Gastrocnemius medialis (tissue), 4 donors: ENCODE results near the gene RPUSD3. TPM values are rescaled to one million over a fixed set of nuclear protein-coding genes. Genes with fewer than 3 reads are reported as not detected.

Experiments used
- ATAC-seq, 2 donors: fragments of 150-250 bp; one replicate each; pipeline ENCODE4 v1.9.1; 2016
- DNase-seq, 2 donors: peaks; one replicate each; pipeline ENCODE4 v3.0.0-alpha.2; 2019
- H3K27ac ChIP-seq, 4 donors: fragments of 200-600 bp; sonication (generic); 1 replicate in 1 of 4; 2 replicates in 3 of 4; pipeline ENCODE4 v1.5.1; 2016 to 2018; ENCODE audit warnings: mild to moderate bottlenecking in 2 of 4, moderate library complexity in 1 of 4
- H3K27me3 ChIP-seq, 3 donors: fragments of 200-600 bp; sonication (generic) in 2 of 3; 1 replicate in 1 of 3; 2 replicates in 2 of 3; pipeline versions ENCODE4 v1.5.1 to v1.6.0; 2016 to 2019; ENCODE audit warnings: mild to moderate bottlenecking in 1 of 3, moderate library complexity in 1 of 3
- H3K36me3 ChIP-seq, 2 donors: fragments of 200-600 bp; sonication (generic) in 1 of 2; one replicate each; pipeline ENCODE4 v1.5.1; 2017 to 2018
- H3K4me1 ChIP-seq, 2 donors: fragments of 200-600 bp; sonication (generic) in 1 of 2; one replicate each; pipeline ENCODE4 v1.5.1; 2016 to 2017; ENCODE audit warnings: mild to moderate bottlenecking in 2 of 2
- H3K4me3 ChIP-seq, 4 donors: fragments of 200-600 bp; sonication (generic) in 3 of 4; 1 replicate in 1 of 4; 2 replicates in 3 of 4; pipeline ENCODE4 v1.5.1; 2016 to 2019; ENCODE audit warnings: mild to moderate bottlenecking in 2 of 4
- H3K9me3 ChIP-seq, 3 donors: fragments of 200-600 bp; sonication (generic) in 2 of 3; 1 replicate in 1 of 3; 2 replicates in 2 of 3; pipeline ENCODE4 v1.5.1; 2016 to 2019
- CTCF ChIP-seq, 5 experiments: fragments of 450-650 bp in 3 of 5; fragments of 200-600 bp in 2 of 5; sonication (generic) in 2 of 5; IDR thresholded peaks in 4 of 5; conservative IDR thresholded peaks in 1 of 5; 1 replicate in 4 of 5; 2 replicates in 1 of 5; pipeline ENCODE4 v1.5.1; 2016 to 2019; ENCODE audit warnings: antibody characterized with exemption in 5 of 5, mild to moderate bottlenecking in 3 of 5, moderate library complexity in 3 of 5
- POLR2A ChIP-seq, 2 donors: fragments of 450-650 bp; IDR thresholded peaks; one replicate each; pipeline ENCODE4 v1.6.1; 2017; ENCODE audit warnings: antibody characterized with exemption in 2 of 2, mild to moderate bottlenecking in 2 of 2, moderate library complexity in 2 of 2
- in situ Hi-C, 4 donors: fragments of 200-750 bp; cut with MboI; loops; one replicate each; pipeline versions ENCODE4 v1.15.0 to v1.8.0; 2017; ENCODE audit warnings: low sequenced_read_pairs in 4 of 4
- intact Hi-C: fragments of 100-400 bp; cut with DNase I; formaldehyde crosslinking; loops from one replicate; pipeline ENCODE4 v1.15.1; 2023; ENCODE audit warnings: low total_unique reads
- total RNA-seq, 4 donors: library from RNA; depleted of rRNA; stranded (reverse); fragments of >200 nt; gene quantifications; one replicate each; pipeline versions ENCODE4 v1.1.0 to v1.2.3, GENCODE V29; 2016

Gene RPUSD3
- total RNA-seq, 4 donors from 2014 or later, result 72.7 to 96.7 (median 75.5) TPM

- Histone ChIP-seq H3K9me3 (no peaks in the 10 kb centered on the region), H3K27me3 (no peaks in the 10 kb centered on the region), H3K36me3 (no peaks in the 10 kb centered on the region), H3K4me1 (no peaks in the 10 kb centered on the region), H3K4me3 (no peak overlapping the region), H3K27ac (peak overlapping the region in 2 of 4 donors; percentile 41 to 57)
- ATAC-seq (no peak), DNase-seq (no peak)
- intact Hi-C loops (no loop called here), in situ Hi-C loops (no loop called here)
- TF ChIP-seq POLR2A (IDR thresholded peaks at IDR 0.05) (no peak), CTCF (IDR thresholded peaks at IDR 0.05 in 4 of 5, conservative IDR thresholded peaks at IDR 0.05 in 1 of 5) (no peak)
These were observed 40.1 kb upstream of the RPUSD3 start for GRCh38 chr3:9883706-9884554.

GRCh38 chr3:9881441-9881840 is 37.6 kb upstream of the RPUSD3 start:
- in situ Hi-C loops, result no loop called here
- H3K27ac ChIP-seq, result no peak overlapping the region
- no peak overlapping the region for H3K4me3 ChIP-seq

GRCh38 chr3:9879830-9880549 is 36.2 kb upstream of the RPUSD3 start, which contains the start of gene CIDEC:
CIDEC (minus strand) TSS chr3:9880253; CDS start chr3:9878486, 1,767 bp downstream.
- DNase-seq (no peak), ATAC-seq (no peak)
- in situ Hi-C loops, result no loop called here
- Histone ChIP-seq H3K27me3 (no peaks in the 10 kb centered on the region), H3K36me3 (no peaks in the 10 kb centered on the region), H3K4me1 (peaks cover 5 to 7% of the 10 kb centered on the region in 2 donors), H3K9me3 (no peaks in the 10 kb centered on the region), H3K4me3 (no peak within 1 kb of the TSS), H3K27ac (no peak within 1 kb of the TSS)
- intact Hi-C loops, result no loop called here
- no peak for TF ChIP-seq CTCF (IDR thresholded peaks at IDR 0.05 in 4 of 5, conservative IDR thresholded peaks at IDR 0.05 in 1 of 5)
- no peak for TF ChIP-seq POLR2A (IDR thresholded peaks at IDR 0.05)

More at GRCh38 chr3:9881441-9881840, 37.6 kb upstream of the RPUSD3 start:
- TF ChIP-seq CTCF (IDR thresholded peaks at IDR 0.05 in 4 of 5, conservative IDR thresholded peaks at IDR 0.05 in 1 of 5) (no peak), POLR2A (IDR thresholded peaks at IDR 0.05) (no peak)
- intact Hi-C loops, result no loop called here
- DNase-seq, result no peak
- H3K4me1 ChIP-seq, result no peaks in the 10 kb centered on the region
- no peaks in the 10 kb centered on the region for H3K27me3 ChIP-seq
- H3K9me3 ChIP-seq, result no peaks in the 10 kb centered on the region
- H3K36me3 ChIP-seq, result no peaks in the 10 kb centered on the region
- no peak for ATAC-seq

GRCh38 chr3:9878700-9879099 is 34.9 kb upstream of the RPUSD3 start:
- DNase-seq (peak in 1 of 2 donors; percentile 51), ATAC-seq (peak; percentile 36 to 65)
- intact Hi-C loops (no loop called here), in situ Hi-C loops (no loop called here)
- Histone ChIP-seq H3K27me3 (no peaks in the 10 kb centered on the region), H3K4me3 (no peak overlapping the region), H3K27ac (no peak overlapping the region), H3K9me3 (no peaks in the 10 kb centered on the region), H3K36me3 (no peaks in the 10 kb centered on the region), H3K4me1 (peaks cover 5 to 7% of the 10 kb centered on the region in 2 donors)
- TF ChIP-seq POLR2A (IDR thresholded peaks at IDR 0.05), result no peak
- no peak for TF ChIP-seq CTCF (IDR thresholded peaks at IDR 0.05 in 4 of 5, conservative IDR thresholded peaks at IDR 0.05 in 1 of 5)
